HCT116 (cell line): ENCODE measurements around the gene TNPO1. TPM values are rescaled to one million over a fixed set of nuclear protein-coding genes. Genes with fewer than 3 reads are reported as not detected.

Experiments
- ATAC-seq: fragments of 200-7000 bp; cut with Tn5 transposase; 2 replicates; pipeline ENCODE4 v1.9.1; 2020; ENCODE audit warnings: mild to moderate bottlenecking, moderate library complexity
- BruUV-seq: library from RNA; stranded (reverse); fragments of 400-500 nt; replicated peaks from 2 replicates; lab custom pipeline; 2021; lab: Mats Ljungman, UMichigan
- CTCF ChIA-PET: fragments of 300-600 bp; sonication (Branson Sonifier 250); formaldehyde crosslinking; loops from one replicate; lab custom pipeline; 2021; ENCODE audit warnings: antibody characterized with exemption; lab: Charles Lee
- POLR2A ChIA-PET: fragments of 300-600, 350-600 bp; sonication (Branson Sonifier 250); formaldehyde crosslinking; loops from one replicate; lab custom pipeline; 2021; ENCODE audit warnings: antibody characterized with exemption; lab: Charles Lee
- RAD21 ChIA-PET, 2 experiments: fragments of 300-600 bp; sonication (Branson Sonifier 250); formaldehyde crosslinking; loops; one replicate each; lab custom pipeline; 2023; ENCODE audit warnings: low total read pairs in 2 of 2; ENCODE audit not compliant: uncharacterized antibody in 2 of 2, unreplicated experiment in 2 of 2, low non-redundant PET in 1 of 2; lab: Charles Lee
- DNase-seq: peaks from one replicate; pipeline ENCODE4 v3.0.0-alpha.2; 2010; ENCODE audit warnings: low read depth, low spot score
- H2AFZ ChIP-seq: fragments of 200-600 bp; shearing (Covaris generic), sonication (generic); 2 replicates; pipeline ENCODE4 v1.6.1; 2017; ENCODE audit warnings: low read depth, mixed run types, mixed read lengths, antibody characterized with exemption, low read length; ENCODE audit not compliant: poor library complexity, severe bottlenecking
- H3K27ac ChIP-seq: 2 replicates; pipeline ENCODE4 v1.5.1; 2012; ENCODE audit warnings: low read depth, low read length
- H3K27me3 ChIP-seq: fragments of 200-600 bp; sonication (generic); 2 replicates; pipeline ENCODE4 v1.6.1; 2016; ENCODE audit warnings: mixed run types, low read length, mixed read lengths; ENCODE audit not compliant: insufficient read depth
- H3K36me3 ChIP-seq, 2 experiments: fragments of 200-500 bp in 1 of 2; fragments of 200-600 bp in 1 of 2; sonication (Bioruptor generic) in 1 of 2; sonication (generic) in 1 of 2; 2 replicates each; pipeline versions ENCODE4 v1.5.1 to v1.6.1; 2014 to 2016; ENCODE audit warnings: low read length in 2 of 2, inconsistent platforms in 1 of 2, mixed read lengths in 1 of 2, mixed run types in 1 of 2; ENCODE audit not compliant: insufficient read depth in 2 of 2, control insufficient read depth in 1 of 2
- H3K4me1 ChIP-seq, 2 experiments: fragments of 200-600 bp in 1 of 2; sonication (generic) in 1 of 2; 2 replicates each; pipeline versions ENCODE4 v1.5.1 to v1.6.1; 2012 to 2017; ENCODE audit warnings: low read length in 2 of 2, inconsistent platforms in 1 of 2, mild to moderate bottlenecking in 1 of 2, mixed read lengths in 1 of 2, mixed run types in 1 of 2, moderate library complexity in 1 of 2; ENCODE audit not compliant: insufficient read depth in 2 of 2, control insufficient read depth in 1 of 2
- H3K4me2 ChIP-seq: fragments of 200-600 bp; sonication (generic); 2 replicates; pipeline ENCODE4 v1.6.1; 2017; ENCODE audit warnings: mixed run types, low read length, mixed read lengths
- H3K4me3 ChIP-seq, 2 experiments: fragments of 200-600 bp in 1 of 2; sonication (generic) in 1 of 2; replicated peaks in 1 of 2; 2 replicates each; pipeline ENCODE4 v1.5.1; 2011 to 2016; ENCODE audit warnings: low read length in 2 of 2, control low read depth in 1 of 2, low read depth in 1 of 2, mild to moderate bottlenecking in 1 of 2, mixed read lengths in 1 of 2, mixed run types in 1 of 2
- H3K79me2 ChIP-seq: fragments of 200-600 bp; sonication (generic); 2 replicates; pipeline ENCODE4 v1.6.1; 2017; ENCODE audit warnings: mild to moderate bottlenecking, mixed run types, low read length, moderate library complexity, mixed read lengths; ENCODE audit not compliant: insufficient read depth
- H3K9ac ChIP-seq: fragments of 200-600 bp; sonication (generic); 2 replicates; pipeline ENCODE4 v1.6.1; 2016; ENCODE audit warnings: low read length, mixed read lengths
- H3K9me2 ChIP-seq: fragments of 200-600 bp; sonication (generic), shearing (Covaris generic); 2 replicates; pipeline ENCODE4 v1.6.1; 2017; ENCODE audit warnings: mixed run types, mild to moderate bottlenecking, moderate library complexity; ENCODE audit not compliant: insufficient read depth
- H3K9me3 ChIP-seq, 2 experiments: fragments of 200-500 bp in 1 of 2; fragments of 200-600 bp in 1 of 2; sonication (Bioruptor generic) in 1 of 2; sonication (generic) in 1 of 2; 2 replicates each; pipeline ENCODE4 v1.6.1; 2014 to 2017; ENCODE audit warnings: low read length in 2 of 2, mixed read lengths in 2 of 2, inconsistent platforms in 1 of 2, low read depth in 1 of 2, mild to moderate bottlenecking in 1 of 2, mixed run types in 1 of 2, moderate library complexity in 1 of 2; ENCODE audit not compliant: control insufficient read depth in 1 of 2, insufficient read depth in 1 of 2
- H4K20me1 ChIP-seq: fragments of 200-600 bp; sonication (generic), shearing (Covaris generic); 2 replicates; pipeline ENCODE4 v1.6.1; 2017; ENCODE audit warnings: mixed run types, mild to moderate bottlenecking, moderate library complexity; ENCODE audit not compliant: insufficient read depth
- CBX3 ChIP-seq: IDR thresholded peaks from 2 replicates; pipeline ENCODE4 v1.6.1; 2012; ENCODE audit warnings: low read depth
- CEBPB ChIP-seq: IDR thresholded peaks from 2 replicates; pipeline ENCODE4 v1.6.1; 2012; ENCODE audit warnings: low read depth
- CTCF ChIP-seq, 3 experiments: fragments of 200-600 bp in 1 of 3; sonication (generic) in 1 of 3; IDR thresholded peaks in 2 of 3; conservative IDR thresholded peaks in 1 of 3; 2 replicates each; pipeline ENCODE4 v1.5.1; 2012 to 2017; ENCODE audit warnings: low read depth in 2 of 3, low read length in 2 of 3, antibody characterized with exemption in 1 of 3, borderline replicate concordance in 1 of 3, control low read depth in 1 of 3, mild to moderate bottlenecking in 1 of 3, mixed read lengths in 1 of 3, mixed run types in 1 of 3, moderate library complexity in 1 of 3; ENCODE audit not compliant: insufficient read depth in 1 of 3
- EGR1 ChIP-seq: IDR thresholded peaks from 2 replicates; pipeline ENCODE4 v1.6.1; 2012; ENCODE audit warnings: low read depth
- ZFX ChIP-seq: fragments of 450-650 bp; IDR thresholded peaks from 2 replicates; pipeline ENCODE4 v1.6.1; 2017
- ZNF274 ChIP-seq: fragments of 200-500 bp; sonication (Bioruptor generic); IDR thresholded peaks from 2 replicates; pipeline ENCODE4 v1.6.1; 2014; ENCODE audit warnings: mild to moderate bottlenecking, low read depth, low read length, inconsistent platforms
- intact Hi-C: fragments of 100-400 bp; cut with micrococcal nuclease; formaldehyde crosslinking; loops from 2 replicates; pipeline ENCODE4 v1.10.0; 2022
- total RNA-seq: library from RNA; stranded (reverse); gene quantifications from one replicate; pipeline ENCODE4 v1.2.1, GENCODE V29; 2021; ENCODE audit not compliant: unreplicated experiment

The TNPO1 gene
- total RNA-seq, 1 experiment from 2014 or later, result 104 TPM

DNA sequence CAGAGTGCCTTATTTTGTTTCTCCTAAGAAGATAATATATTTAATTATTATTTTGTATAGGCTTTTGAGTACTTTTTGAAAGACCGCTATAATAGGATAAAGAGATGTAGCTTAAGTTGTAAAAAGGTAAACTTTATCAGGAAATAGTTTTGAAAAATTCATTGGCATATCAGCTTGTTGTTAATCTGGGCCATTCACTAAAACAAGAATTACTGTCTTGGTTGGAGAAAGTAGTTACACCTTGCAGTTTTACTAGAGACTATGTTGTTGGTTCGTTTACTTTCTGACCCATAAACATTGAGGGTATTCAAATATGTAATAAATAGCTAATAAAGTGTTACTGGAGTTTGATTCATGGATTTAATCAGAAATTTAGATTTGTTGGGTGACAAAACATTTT, 33.7 kb downstream of the TNPO1 start:
- Histone ChIP-seq H3K4me1 (peaks cover 11 to 16% of the 10 kb centered on the region in 2 experiments; a peak in 3 of 4 replicates), H3K27me3 (no peaks in the 10 kb centered on the region), H3K4me3 (no peak overlapping the region), H3K79me2 (peaks cover 76% of the 10 kb centered on the region), H3K27ac (no peak overlapping the region), H3K9ac (no peak overlapping the region), H4K20me1 (peaks cover 36% of the 10 kb centered on the region; the same call in 1 of the 2 replicates), H3K36me3 (peaks cover 12 to 34% of the 10 kb centered on the region in 2 experiments; a peak in 3 of 4 replicates), H3K9me2 (no peaks in the 10 kb centered on the region), H3K9me3 (no peaks in the 10 kb centered on the region), H3K4me2 (no peak overlapping the region; the same call in 1 of the 2 replicates), H2AFZ (no peak overlapping the region)
- intact Hi-C loops, result no loop called here
- ChIA-PET CTCF (no interaction called here), POLR2A (no interaction called here), RAD21 (no interaction called here)
- BruUV-seq, result no TSS peak
- ATAC-seq (no peak), DNase-seq (no peak)
- TF ChIP-seq ZNF274 (no peak), CBX3 (no peak), EGR1 (no peak), CTCF (IDR thresholded peaks at IDR 0.05 in 2 of 3, conservative IDR thresholded peaks at IDR 0.05 in 1 of 3; ENCODE audit: borderline replicate concordance in 1 of 3, insufficient read depth in 1 of 3, low read depth in 2 of 3, low read length in 2 of 3) (no peak), CEBPB (no peak)

GRCh38 chr5:72852356-72852755, 35.9 kb downstream of the TNPO1 start:
- H3K79me2 ChIP-seq, result peaks cover 96% of the 10 kb centered on the region
- H3K4me2 ChIP-seq, result no peak overlapping the region
- peaks cover 50% of the 10 kb centered on the region; the same call in 1 of the 2 replicates for H4K20me1 ChIP-seq
- H3K27me3 ChIP-seq, result no peaks in the 10 kb centered on the region
- H3K9me2 ChIP-seq, result no peaks in the 10 kb centered on the region
- no peak overlapping the region for H2AFZ ChIP-seq
- H3K9ac ChIP-seq, result no peak overlapping the region
- no peak overlapping the region for H3K4me3 ChIP-seq
- ChIA-PET CTCF (no interaction called here), POLR2A (no interaction called here), RAD21 (no interaction called here)
- H3K27ac ChIP-seq, result no peak overlapping the region
- H3K4me1 ChIP-seq, result peaks cover 9 to 13% of the 10 kb centered on the region in 2 experiments; a peak in 3 of 4 replicates
- peaks cover 23 to 55% of the 10 kb centered on the region in 2 experiments; a peak in 3 of 4 replicates for H3K36me3 ChIP-seq
- intact Hi-C loops, result no loop called here
- DNase-seq (no peak), ATAC-seq (no peak)
- TF ChIP-seq ZNF274, result no peak
- no peak for TF ChIP-seq ZFX
- BruUV-seq, result no TSS peak
- H3K9me3 ChIP-seq, result no peaks in the 10 kb centered on the region
